GM12878 (cell line): Measurements from ENCODE around the gene RAB7B. TPM values are rescaled to one million over a fixed set of nuclear protein-coding genes. Genes with fewer than 3 reads are reported as not detected.

Experiments used
- ATAC-seq: fragments of 200-7000 bp; cut with Tn5 transposase; 3 replicates; pipeline ENCODE4 v1.9.1; 2020; ENCODE audit warnings: mild to moderate bottlenecking, moderate library complexity
- BruUV-seq: library from RNA; stranded (reverse); fragments of 400-500 nt; replicated peaks from 2 replicates; lab custom pipeline; 2021; lab: Mats Ljungman, UMichigan
- CTCF ChIA-PET: fragments of 300-600 bp; sonication (Branson Sonifier 250); formaldehyde crosslinking; extraction: SDS; loops from one replicate; lab custom pipeline; 2021; ENCODE audit warnings: inconsistent platforms; lab: Yijun Ruan, JAX
- POLR2A ChIA-PET: fragments of 350-600 bp; formaldehyde crosslinking; extraction: SDS; loops from one replicate; lab custom pipeline; 2021; ENCODE audit warnings: inconsistent platforms; lab: Charles Lee
- RAD21 ChIA-PET: fragments of 300-600 bp; sonication (Branson Sonifier 250); formaldehyde crosslinking; loops from one replicate; lab custom pipeline; 2023; ENCODE audit warnings: antibody characterized with exemption; ENCODE audit not compliant: unreplicated experiment; lab: Charles Lee
- SMC1A ChIA-PET: fragments of 300-600 bp; sonication (Branson Sonifier 250); formaldehyde crosslinking; loops from one replicate; lab custom pipeline; 2023; ENCODE audit not compliant: unreplicated experiment, uncharacterized antibody; lab: Charles Lee
- DNase-seq: peaks from one replicate; pipeline ENCODE4 v3.0.0-alpha.2; 2011; ENCODE audit warnings: low read depth, low spot score
- FAIRE-seq: peaks from 3 replicates; lab custom pipeline; 2011; peaks lifted over from hg19 to GRCh38; lab: Jason Lieb, UNC
- H2AFZ ChIP-seq: 2 replicates; pipeline ENCODE4 v1.6.0; 2011; ENCODE audit warnings: low read depth, low read length, control low read depth; ENCODE audit not compliant: control insufficient read depth
- H3K27ac ChIP-seq: 2 replicates; pipeline ENCODE4 v1.5.1; 2011; ENCODE audit warnings: control low read depth; ENCODE audit not compliant: control insufficient read depth, insufficient read depth
- H3K27me3 ChIP-seq, 2 experiments: replicated peaks in 1 of 2; 2 replicates each; pipeline versions ENCODE4 v1.6.0 to v1.6.1; 2011; ENCODE audit warnings: low read length in 1 of 2; ENCODE audit not compliant: control insufficient read depth in 2 of 2, insufficient read depth in 2 of 2
- H3K36me3 ChIP-seq, 2 experiments: 2 replicates each; pipeline ENCODE4 v1.5.1; 2011; ENCODE audit warnings: low read length in 1 of 2; ENCODE audit not compliant: control insufficient read depth in 2 of 2, insufficient read depth in 2 of 2
- H3K4me1 ChIP-seq: 2 replicates; pipeline ENCODE4 v1.6.1; 2011; ENCODE audit warnings: mild to moderate bottlenecking, low read length, moderate library complexity, mixed read lengths; ENCODE audit not compliant: control insufficient read depth, insufficient read depth
- H3K4me2 ChIP-seq: 2 replicates; pipeline ENCODE4 v1.6.0; 2011; ENCODE audit warnings: control low read depth; ENCODE audit not compliant: control insufficient read depth, insufficient read depth
- H3K4me3 ChIP-seq: fragments of 200-600 bp; sonication (generic); 2 replicates; pipeline ENCODE4 v1.5.1; 2016
- H3K79me2 ChIP-seq: 2 replicates; pipeline ENCODE4 v1.6.0; 2011; ENCODE audit warnings: low read length; ENCODE audit not compliant: control insufficient read depth, insufficient read depth
- H3K9ac ChIP-seq: 2 replicates; pipeline ENCODE4 v1.8.0; 2011; ENCODE audit warnings: low read length, control low read depth, mixed read lengths; ENCODE audit not compliant: control insufficient read depth, insufficient read depth
- H3K9me3 ChIP-seq: replicated peaks from 3 replicates; pipeline ENCODE4 v1.5.1; 2011; ENCODE audit warnings: mild to moderate bottlenecking, low read length; ENCODE audit not compliant: control insufficient read depth, insufficient read depth
- H4K20me1 ChIP-seq: 2 replicates; pipeline ENCODE4 v1.6.0; 2011; ENCODE audit not compliant: control insufficient read depth, insufficient read depth
- E2F4 ChIP-seq: IDR thresholded peaks from 2 replicates; pipeline ENCODE4 v1.6.1; 2012; ENCODE audit warnings: low read depth, low read length, improper control_type of control experiment
- EED ChIP-seq: sonication (generic); IDR thresholded peaks from 2 replicates; pipeline ENCODE4 v1.6.1; 2016; ENCODE audit warnings: antibody characterized with exemption, low read depth
- FOS ChIP-seq: IDR thresholded peaks from 3 replicates; pipeline ENCODE4 v1.6.1; 2011; ENCODE audit warnings: borderline replicate concordance; ENCODE audit not compliant: insufficient read length; ENCODE audit errors: extremely low read depth
- NFXL1 ChIP-seq: fragments of 450-650 bp; IDR thresholded peaks from 2 replicates; pipeline ENCODE4 v1.6.1; 2017; ENCODE audit warnings: antibody characterized with exemption, mild to moderate bottlenecking, borderline replicate concordance
- ZBTB40 ChIP-seq: fragments of 450-650 bp; IDR thresholded peaks from 2 replicates; pipeline ENCODE4 v1.6.1; 2016; ENCODE audit warnings: mild to moderate bottlenecking, moderate library complexity, borderline replicate concordance
- ZNF622 ChIP-seq: fragments of 450-650 bp; IDR thresholded peaks from 2 replicates; pipeline ENCODE4 v1.6.1; 2017; ENCODE audit warnings: mild to moderate bottlenecking, inconsistent platforms
- WGBS: methylation state at CpG from one replicate; pipeline ENCODE4 v1.1.6; 2016; ENCODE audit warnings: low lambda C conversion rate; ENCODE audit not compliant: insufficient replicate concordance, insufficient coverage; ENCODE audit errors: missing lambda C conversion rate; 5-methylcytosine and 5-hydroxymethylcytosine counted together
- in situ Hi-C: fragments of 300-500 bp; cut with MboI; formaldehyde crosslinking; loops from 9 replicates; pipeline ENCODE4 v1.14.3; 2018; ENCODE audit warnings: mixed read lengths
- intact Hi-C: fragments of 100-400 bp; cut with micrococcal nuclease; formaldehyde crosslinking; loops from one replicate; pipeline ENCODE4 v1.14.2; 2022; ENCODE audit not compliant: unreplicated experiment
- polyA plus RNA-seq, 11 experiments: library from polyadenylated mRNA; depleted of rRNA in 4 of 11; unstranded in 6 of 11; stranded (reverse) in 5 of 11; fragments of >200 nt; fragmentation: Nextera tagmentation in 4 of 11; fragmentation: Illumina TruSeq in 1 of 11; extraction: Ambion mirVana in 4 of 11; extraction: Trizol in 1 of 11; gene quantifications; 1 replicate in 1 of 11; 2 replicates in 10 of 11; pipeline versions ENCODE4 v1.2.1 to v1.2.3, GENCODE V29; 2011 to 2016; ENCODE audit warnings: inconsistent platforms in 2 of 11, missing spikeins in 2 of 11, low read depth in 1 of 11
- total RNA-seq, 4 experiments: library from RNA; depleted of rRNA in 3 of 4; stranded (reverse); fragments of >200 nt in 3 of 4; fragmentation: Illumina TruSeq in 1 of 4; extraction: Trizol in 1 of 4; gene quantifications; 2 replicates each; pipeline versions ENCODE4 v1.2.1 to v1.2.3, GENCODE V29; 2013 to 2021

RAB7B gene
- total and polyA plus RNA-seq, 10 of the 15 experiments (the other 5 are each of a cell fraction or from before 2014, with no cell fraction given) = 0.09 TPM; not detected in 9

- intact Hi-C loops = loop anchor here (5.0 kb wide), 1 partner anchor 386 kb away; no protein-coding TSS in a partner anchor
- WGBS = 33% methylated on average over 7 of the region's 7 CpGs
- ATAC-seq (no peak), FAIRE-seq (no peak), DNase-seq (no peak)
- Histone ChIP-seq H3K9me3 (no peaks in the 10 kb centered on the region), H3K27ac (no peak overlapping the region), H3K4me3 (no peak overlapping the region), H3K27me3 (no peaks in the 10 kb centered on the region; a peak in 1 of 4 replicates), H4K20me1 (no peaks in the 10 kb centered on the region), H2AFZ (no peak overlapping the region), H3K4me1 (no peaks in the 10 kb centered on the region), H3K36me3 (no peaks in the 10 kb centered on the region), H3K9ac (no peak overlapping the region), H3K79me2 (no peaks in the 10 kb centered on the region), H3K4me2 (no peak overlapping the region)
- BruUV-seq = no TSS peak
- CTCF ChIA-PET = interaction anchor here (1.1 to 5.6 kb wide), 13 partner anchors 8 to 319 kb away, joined by 4 to 230 read pairs (median 20); no protein-coding TSS in a partner anchor
- no peak for TF ChIP-seq NFXL1
- TF ChIP-seq ZBTB40 = no peak
- no peak for TF ChIP-seq ZNF622
- TF ChIP-seq FOS = no peak
- TF ChIP-seq E2F4 = no peak
- no peak for TF ChIP-seq EED
- RAD21 ChIA-PET = interaction anchor here (2.0 to 4.8 kb wide), 5 partner anchors 8 to 319 kb away, joined by 10 to 158 read pairs (median 121); no protein-coding TSS in a partner anchor
- in situ Hi-C loops = no loop called here
- POLR2A ChIA-PET = interaction anchor here (1.8 kb wide), 1 partner anchor 60 kb away, joined by 5 read pairs; no protein-coding TSS in a partner anchor
- SMC1A ChIA-PET = interaction anchor here (0.8 to 5.1 kb wide), 6 partner anchors 55 to 321 kb away, joined by 3 to 110 read pairs (median 64); no protein-coding TSS in a partner anchor
These were observed 24.5 kb downstream of the RAB7B start for GRCh38 chr1:205978676-205979075.
